ENCODE measurements around the gene CCDC8.
"Not testable (repeated sequence)": the region's sequence is repeated elsewhere in the genome, so short reads cannot be mapped to it uniquely, and the experiment has no call there.

Gene CCDC8

GRCh38 chr19:46381346-46381745 lies 32.0 kb downstream of the CCDC8 start:
- DNase-seq: no peak

- DNase-seq: no peak
Observed at GRCh38 chr19:46380690-46381089, 32.7 kb downstream of the CCDC8 start.

DNA sequence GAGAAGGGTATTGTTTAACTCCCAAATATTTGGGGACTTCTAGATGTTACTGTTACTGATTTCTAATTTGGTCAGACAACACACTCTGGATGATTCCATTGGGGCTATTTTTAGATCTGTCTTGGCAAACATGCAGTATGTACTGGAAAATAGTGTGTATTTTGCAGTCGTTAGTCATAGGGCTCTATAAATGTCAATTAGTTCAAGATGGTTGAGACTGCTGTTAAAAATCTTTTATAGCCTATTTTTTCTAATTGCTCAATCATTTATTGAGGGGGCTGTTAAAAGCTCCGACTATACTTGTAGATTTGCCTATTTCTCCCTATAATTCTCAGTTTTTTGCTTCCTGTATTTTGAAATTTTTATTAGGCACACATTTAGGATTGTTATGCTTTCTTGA lies 35.1 kb downstream of the CCDC8 start:
- DNase-seq: no peak

- DNase-seq: no peak
Observed at GRCh38 chr19:46376241-46377153, 36.9 kb downstream of the CCDC8 start.

GRCh38 chr19:46375476-46376067 lies 37.8 kb downstream of the CCDC8 start:
- not testable (repeated sequence) for DNase-seq

GRCh38 chr19:46374536-46375475 lies 38.6 kb downstream of the CCDC8 start:
- DNase-seq: no peak

DNA sequence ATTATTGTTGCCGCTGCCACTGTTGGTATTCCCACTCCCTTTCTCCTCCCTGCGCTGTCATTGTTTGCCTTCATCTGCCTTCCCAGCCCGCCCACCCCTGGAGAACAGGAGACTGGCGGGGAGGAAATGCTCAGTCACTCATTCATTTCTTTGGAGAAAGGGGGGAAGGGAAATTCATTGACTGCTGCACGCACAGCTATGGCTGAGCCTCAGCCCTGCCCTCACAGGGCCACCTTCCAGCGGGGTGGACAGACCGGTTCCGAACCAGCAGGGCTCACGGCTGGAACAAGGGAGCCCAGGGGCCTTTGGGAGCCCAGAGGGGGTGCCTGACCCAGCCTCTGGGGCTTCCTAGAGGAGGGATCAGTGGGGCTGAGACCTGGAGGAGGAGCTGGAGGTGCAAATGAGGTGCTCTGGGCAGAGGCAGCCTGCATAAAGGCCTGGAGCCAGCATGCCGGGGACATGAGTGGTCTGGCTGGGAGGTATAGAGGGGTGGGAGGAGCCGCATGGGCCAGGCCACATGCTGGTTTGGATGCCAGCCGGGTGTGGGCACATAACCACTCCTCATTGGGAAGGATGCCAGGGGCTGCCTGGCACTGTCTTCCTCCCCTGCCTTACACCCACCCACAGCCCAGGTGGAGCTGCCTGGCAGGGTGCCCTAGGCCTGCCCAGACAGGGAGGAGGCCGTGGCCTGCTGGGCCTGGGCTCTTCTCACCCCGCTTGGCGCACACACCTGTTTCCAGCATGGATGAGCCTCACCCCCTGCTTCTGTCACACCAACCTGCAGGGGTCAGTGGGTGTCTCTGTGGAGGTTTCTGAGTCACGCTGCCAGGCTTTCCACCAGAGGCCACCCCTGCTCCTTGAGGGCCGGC lies 39.6 kb downstream of the CCDC8 start:
- DNase-seq: no peak

DNA sequence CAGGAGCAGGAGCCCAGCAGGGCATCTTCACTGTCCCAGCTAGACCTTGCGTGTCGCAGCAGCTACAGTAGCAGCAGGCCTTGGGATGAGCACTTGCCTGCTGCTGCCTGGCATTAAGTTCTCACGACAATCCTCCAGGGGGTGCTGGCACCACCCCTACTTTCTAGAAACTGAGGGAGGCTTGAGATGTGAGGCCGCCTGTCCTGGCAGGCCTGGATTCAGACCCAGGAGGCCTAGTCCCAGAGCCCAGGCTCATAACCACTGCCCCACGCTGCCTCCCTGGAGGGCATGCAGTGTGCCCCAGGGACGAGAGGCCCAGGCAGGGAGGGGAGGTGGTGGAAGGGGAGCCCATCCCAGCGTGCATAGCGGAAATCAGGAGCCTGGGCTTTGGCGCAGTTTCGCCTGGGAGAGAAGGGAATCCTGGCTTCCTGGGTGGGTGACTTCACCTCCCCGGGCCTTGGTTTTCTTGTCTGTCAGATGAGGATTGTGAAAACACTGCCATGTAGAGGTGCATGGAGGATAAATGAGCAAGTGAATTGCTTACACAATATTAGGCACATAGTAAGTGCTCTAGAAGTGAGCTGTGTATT lies 40.4 kb downstream of the CCDC8 start:
- DNase-seq: no peak

GRCh38 chr19:46371371-46371901 lies 41.9 kb downstream of the CCDC8 start:
- no peak for DNase-seq

DNA sequence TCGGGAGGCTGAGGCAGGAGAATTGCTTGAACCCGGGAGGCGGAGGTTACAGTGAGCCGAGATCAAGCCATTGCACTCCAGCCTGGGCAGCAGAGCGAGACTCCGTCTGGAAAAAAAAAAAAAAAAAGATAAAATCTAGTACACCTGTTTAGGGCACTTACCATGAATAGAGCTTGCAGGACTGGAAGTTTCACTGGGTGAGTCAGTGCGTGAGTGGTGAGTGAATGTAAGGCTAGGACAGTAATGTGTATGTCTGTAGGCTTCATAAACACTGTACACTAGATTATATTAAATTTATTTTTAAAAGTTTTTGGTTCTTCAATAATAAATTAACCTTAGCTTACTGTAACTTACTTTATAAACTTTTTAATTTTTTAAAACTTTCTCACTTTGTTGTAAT lies 43.5 kb downstream of the CCDC8 start:
- DNase-seq: no peak

- no peak for DNase-seq
Observed at GRCh38 chr19:46368116-46368515, 45.2 kb downstream of the CCDC8 start.

DNA sequence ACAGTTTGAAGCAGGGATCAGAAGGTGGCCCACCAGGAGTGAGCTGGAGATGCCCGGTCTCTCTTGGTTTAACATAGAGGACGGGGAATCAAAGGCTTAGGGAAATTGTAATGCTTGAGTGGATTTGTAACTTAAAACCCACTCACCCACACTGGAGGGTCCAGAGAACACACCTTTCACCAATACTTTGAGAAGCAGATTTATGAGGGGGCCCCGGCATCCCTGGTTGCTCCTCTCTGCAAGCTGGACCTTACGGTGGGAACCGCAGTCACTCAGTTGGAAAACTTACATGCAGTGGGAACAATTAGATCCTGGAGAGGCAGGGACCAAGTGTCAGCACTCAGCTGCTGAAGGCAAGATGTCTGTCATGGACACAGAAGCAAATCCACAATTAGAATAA lies 45.9 kb downstream of the CCDC8 start:
- no peak for DNase-seq

DNA sequence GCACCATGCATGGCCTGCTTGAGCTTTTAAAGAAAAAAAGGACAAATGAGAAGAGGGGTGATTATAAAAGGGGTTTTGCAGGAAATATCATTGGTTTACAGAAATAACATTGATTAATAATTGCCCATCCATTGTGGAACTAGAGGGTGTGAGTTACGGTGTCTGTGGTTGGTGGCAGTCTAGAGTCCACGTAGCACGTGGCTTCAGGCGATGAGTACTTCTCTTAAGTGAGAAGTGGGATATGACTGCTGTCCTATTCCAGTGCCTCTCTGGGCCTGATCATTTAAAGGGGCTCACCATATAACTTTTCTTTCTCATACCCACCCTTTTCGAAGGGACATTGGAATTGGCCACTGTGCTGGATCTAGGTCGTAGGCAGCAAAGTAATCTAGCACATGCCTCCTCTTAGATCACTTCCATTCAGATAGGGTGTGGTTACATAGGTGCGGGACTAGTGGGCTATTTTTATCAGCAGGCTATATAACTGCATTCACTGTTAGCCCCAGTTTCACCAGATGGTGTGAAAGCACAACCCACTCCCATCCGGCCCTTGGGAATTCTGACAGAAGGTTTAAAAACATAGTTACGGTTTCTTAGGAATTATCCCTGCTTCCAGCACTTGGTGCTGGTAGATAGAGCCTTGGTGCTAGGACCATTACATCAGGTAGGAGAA lies 46.6 kb downstream of the CCDC8 start:
- no peak for DNase-seq

DNA sequence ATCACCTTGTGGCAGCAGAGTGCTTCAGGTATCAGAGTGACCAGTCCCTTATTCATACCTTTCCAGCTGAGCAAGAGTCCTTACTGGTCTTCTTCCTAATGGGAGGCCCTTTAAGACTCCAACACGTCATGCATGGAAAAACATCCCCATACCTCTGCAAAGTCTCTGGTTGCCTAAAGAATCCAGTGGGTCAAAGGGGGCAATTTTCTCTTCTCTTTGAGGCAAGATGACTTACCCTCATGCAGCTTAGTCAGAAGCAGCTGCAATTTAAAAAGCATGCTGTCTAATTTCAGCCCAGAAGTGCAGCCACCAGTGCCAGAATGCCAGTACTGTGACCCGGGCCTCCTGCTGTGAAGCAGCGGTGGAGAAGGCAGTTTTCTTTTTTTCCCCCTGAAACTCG lies 47.8 kb downstream of the CCDC8 start:
- no peak for DNase-seq

- DNase-seq: no peak
Observed at GRCh38 chr19:46364359-46364758, 49.0 kb downstream of the CCDC8 start.

GRCh38 chr19:46361915-46362314 lies 51.4 kb downstream of the CCDC8 start:
- no peak for DNase-seq

All from stimulated activated CD4-positive, alpha-beta T cell treated with anti-CD3 and anti-CD28 coated beads, Interleukin-1b, Interleukin-23, amount 100 ng/mL, for 48 hours (primary cell).